ENCODE data around the gene GMEB1. TPM values are rescaled to one million over a fixed set of nuclear protein-coding genes. Genes with fewer than 3 reads are reported as not detected.
"Not testable (repeated sequence)": the region's sequence is repeated elsewhere in the genome, so short reads cannot be mapped to it uniquely, and the experiment has no call there.

GMEB1 gene
- polyA plus RNA-seq, 2 of the 4 experiments (the other 2 are of a cell fraction) = 5.2 to 7.1 TPM

GRCh38 chr1:28653870-28654269 is 14.7 kb upstream of the GMEB1 start:
- POLR2A ChIA-PET, H3K4me2 ChIP-seq, H3K4me1 ChIP-seq, H3K27ac ChIP-seq, H3K4me3 ChIP-seq, CTCF ChIA-PET, FAIRE-seq, H3K9me3 ChIP-seq: not testable (repeated sequence)
- peak; percentile 21 to 60; a peak in 2 of 5 replicates for TF ChIP-seq RAD21 (conservative IDR thresholded peaks at IDR 0.05 in 1 of 2, IDR thresholded peaks at IDR 0.05 in 1 of 2)
- TF ChIP-seq CTCF (IDR thresholded peaks at IDR 0.05) = peak; percentile 24; the same call in 2 of the 3 replicates
- peak in 1 of 2 experiments; percentile 55; a peak in 3 of 6 replicates for ATAC-seq
- DNase-seq (ENCODE audit: low read depth in 1 of 2, low spot score in 1 of 2) = peak in 1 of 2 experiments; percentile 56
- 45% methylated on average over 3 of the region's 3 CpGs for WGBS (ENCODE audit: missing lambda C conversion rate)

GRCh38 chr1:28655448-28656311 is 12.9 kb upstream of the GMEB1 start:
- not testable (repeated sequence) for H3K9me3 ChIP-seq; FAIRE-seq; DNase-seq (ENCODE audit: low read depth in 1 of 2, low spot score in 1 of 2)

GRCh38 chr1:28656335-28656734 is 12.2 kb upstream of the GMEB1 start:
- no peak for ATAC-seq
- TF ChIP-seq EHMT2 (IDR thresholded peaks at IDR 0.05; ENCODE audit: low read depth) (no peak), MAFK (IDR thresholded peaks at IDR 0.05; ENCODE audit: partially characterized antibody) (no peak), HOXB5 (CRISPR knock-in tag; IDR thresholded peaks at IDR 0.05) (no peak), BHLHE40 (IDR thresholded peaks at IDR 0.05; ENCODE audit: low read depth, low read length) (no peak), CBX2 (IDR thresholded peaks at IDR 0.05; ENCODE audit: borderline replicate concordance, low read depth) (no peak), FOSL2 (IDR thresholded peaks at IDR 0.05) (no peak), FOSL2 (CRISPR knock-in tag; IDR thresholded peaks at IDR 0.05) (no peak), HOXA7 (CRISPR knock-in tag; IDR thresholded peaks at IDR 0.05) (no peak), ZSCAN20 (CRISPR knock-in tag; IDR thresholded peaks at IDR 0.05) (no peak), KDM5A (IDR thresholded peaks at IDR 0.05) (no peak), ZNF302 (CRISPR knock-in tag; IDR thresholded peaks at IDR 0.05) (no peak), MAX (IDR thresholded peaks at IDR 0.05) (no peak), ELK1 (IDR thresholded peaks at IDR 0.05; ENCODE audit: low read depth, low read length) (no peak), PBX3 (IDR thresholded peaks at IDR 0.05) (no peak), ZC3H11A (IDR thresholded peaks at IDR 0.05) (no peak), KDM1A (IDR thresholded peaks at IDR 0.05; ENCODE audit: low read depth) (no peak), HOXB13 (CRISPR knock-in tag; IDR thresholded peaks at IDR 0.05; ENCODE audit: low read depth) (no peak), CHD2 (IDR thresholded peaks at IDR 0.05; ENCODE audit: low read length, partially characterized antibody) (no peak), USF2 (IDR thresholded peaks at IDR 0.05) (no peak)
- no peak for DNase-seq (ENCODE audit: low read depth in 1 of 2, low spot score in 1 of 2)
- H3K27ac ChIP-seq = no peak overlapping the region
- H3K4me3 ChIP-seq = no peak overlapping the region
- no peaks in the 10 kb centered on the region for H3K9me3 ChIP-seq
- H3K4me1 ChIP-seq = no peaks in the 10 kb centered on the region
- 81% methylated on average over 6 of the region's 6 CpGs for WGBS (ENCODE audit: missing lambda C conversion rate)
- no peak overlapping the region for H3K4me2 ChIP-seq
- ChIA-PET POLR2A (interaction anchor here (0.5 to 0.9 kb wide), 2 partner anchors 8 to 22 kb away, joined by 6 to 8 read pairs; partner anchors contain the start of gene RNU11), CTCF (interaction anchor here (0.7 to 1.3 kb wide), 2 partner anchors 80 to 221 kb away, joined by 3 read pairs; no protein-coding TSS in a partner anchor)
- FAIRE-seq = no peak

More at GRCh38 chr1:28655448-28656311, 12.9 kb upstream of the GMEB1 start:
- not testable (repeated sequence) for H3K4me1 ChIP-seq, H3K4me2 ChIP-seq, ATAC-seq, H3K4me3 ChIP-seq, H3K27ac ChIP-seq
- 86% methylated on average over 9 of the region's 10 CpGs for WGBS (ENCODE audit: missing lambda C conversion rate)
- ChIA-PET POLR2A (interaction anchor here (0.5 to 0.9 kb wide), 2 partner anchors 7 to 21 kb away, joined by 6 to 8 read pairs; partner anchors contain the start of gene RNU11), CTCF (interaction anchor here (0.6 to 0.7 kb wide), 2 partner anchors 13 to 115 kb away, joined by 3 to 4 read pairs; partner anchors contain the start of gene GMEB1)

Data from A549 (cell line).